ENCODE measurements around the gene BRAF.
"Not testable (repeated sequence)": the region's sequence is repeated elsewhere in the genome, so short reads cannot be mapped to it uniquely, and the experiment has no call there.

Gene BRAF

DNA sequence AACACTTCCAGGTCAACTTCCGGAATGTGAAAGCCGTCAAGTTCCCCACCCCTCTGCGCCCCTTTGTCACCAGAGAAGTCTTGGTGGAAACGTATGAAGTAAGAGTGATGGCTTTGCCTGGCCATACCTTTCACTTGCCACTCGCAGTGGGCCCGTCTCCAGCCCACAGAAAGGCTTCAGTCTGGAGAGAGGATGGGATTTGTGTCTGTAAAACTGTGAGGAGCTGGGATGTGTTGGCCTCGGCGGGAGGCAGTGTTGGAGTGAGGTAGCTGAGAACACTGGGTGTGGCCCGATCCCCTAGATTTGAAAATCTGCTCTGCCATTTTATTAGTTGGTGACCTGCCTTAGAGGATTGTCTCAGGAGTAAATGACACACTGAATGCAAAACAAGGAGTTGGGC lies 245.5 kb downstream of the BRAF start:
- no peak for DNase-seq (ENCODE audit: low read depth)

DNA sequence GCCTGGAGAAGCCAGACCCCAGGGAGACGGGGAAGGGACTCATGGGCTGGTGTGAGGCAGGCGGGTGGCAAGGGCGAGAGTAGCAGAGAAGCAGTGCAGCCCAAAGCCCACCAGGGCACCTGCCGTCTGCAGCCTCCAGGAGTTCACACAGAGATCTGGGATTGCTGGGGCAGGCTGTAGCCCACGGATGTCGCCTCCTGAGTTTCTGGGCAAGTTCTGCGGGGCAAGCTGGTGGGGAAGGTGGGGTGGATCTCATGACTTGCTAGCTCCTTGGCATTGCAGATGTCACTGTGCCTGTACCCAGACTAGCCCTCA lies 246.0 kb downstream of the BRAF start:
- DNase-seq (ENCODE audit: low read depth), result no peak

DNA sequence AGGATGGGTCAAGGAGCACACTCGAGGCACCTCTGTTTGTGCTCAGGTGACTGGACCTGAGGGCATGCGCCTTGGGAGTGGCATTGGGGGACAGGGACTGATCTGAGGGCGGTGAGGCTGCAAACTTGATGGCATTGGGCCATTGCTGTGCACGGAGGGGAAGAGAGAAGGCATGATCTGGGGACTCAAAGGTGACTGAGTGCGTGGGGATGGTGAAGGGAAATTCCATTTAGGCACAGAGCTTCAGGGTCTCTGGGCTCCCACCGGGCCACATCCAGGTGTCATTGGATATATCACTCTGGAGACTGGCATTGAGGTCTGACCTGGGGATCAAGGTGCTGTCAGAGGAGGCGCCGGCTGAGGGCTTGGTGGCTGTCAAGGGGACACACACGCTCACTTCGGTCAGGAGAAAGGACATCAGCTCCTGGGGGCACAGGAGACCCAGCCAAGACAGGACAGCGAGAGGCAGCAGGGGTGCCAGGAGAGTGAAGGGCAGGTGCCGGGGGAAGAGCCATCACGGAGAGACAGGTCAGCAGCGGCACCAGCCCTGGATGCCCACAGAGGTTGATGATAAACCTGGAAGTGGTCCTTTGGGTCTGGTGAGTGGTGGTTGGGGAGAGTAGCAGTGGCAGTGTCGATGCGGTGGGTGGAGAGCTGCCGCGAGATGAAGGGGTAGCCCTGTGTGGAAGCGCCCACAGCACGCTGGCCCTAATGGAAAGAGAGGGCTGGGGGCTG lies 246.5 kb downstream of the BRAF start:
- no peak for DNase-seq (ENCODE audit: low read depth)

DNA sequence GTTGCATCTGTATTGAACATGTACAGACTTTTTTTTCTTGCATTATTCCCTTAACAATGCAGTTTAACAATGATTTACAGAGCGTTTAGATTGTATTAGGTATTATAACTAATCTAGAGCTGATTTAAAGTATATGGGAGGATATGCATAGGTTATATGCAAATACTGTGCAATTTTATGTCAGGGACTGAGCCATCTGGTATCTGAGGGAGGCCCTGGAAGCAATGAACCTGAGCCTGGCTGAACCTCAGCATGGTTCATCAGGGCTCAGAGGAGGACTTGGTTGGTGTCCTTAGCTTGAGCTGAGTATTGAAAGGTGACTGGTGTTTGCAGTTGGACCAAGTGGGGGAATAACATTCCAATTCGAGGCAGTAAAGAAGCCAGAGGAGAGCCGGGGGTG lies 247.2 kb downstream of the BRAF start:
- no peak for DNase-seq (ENCODE audit: low read depth)

DNA sequence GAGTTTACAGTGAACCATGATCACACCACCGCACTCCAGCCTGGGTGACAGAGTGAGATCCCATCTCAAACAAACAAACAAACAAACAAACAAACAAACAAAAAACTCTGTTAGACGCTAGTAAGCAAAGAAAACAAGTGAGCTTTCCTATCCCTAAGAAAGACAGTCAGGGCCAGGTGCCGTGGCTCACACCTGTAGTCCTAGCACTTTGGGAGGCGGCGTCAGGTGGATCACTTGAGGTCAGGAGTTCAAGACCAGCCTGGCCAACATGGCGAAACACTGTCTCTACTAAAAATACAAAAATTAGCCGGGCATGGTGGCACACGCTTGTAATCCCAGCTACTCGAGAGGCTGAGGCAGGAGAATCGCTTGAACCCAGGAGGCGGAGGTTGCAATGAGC lies 247.8 kb downstream of the BRAF start:
- DNase-seq (ENCODE audit: low read depth), result not testable (repeated sequence)

DNA sequence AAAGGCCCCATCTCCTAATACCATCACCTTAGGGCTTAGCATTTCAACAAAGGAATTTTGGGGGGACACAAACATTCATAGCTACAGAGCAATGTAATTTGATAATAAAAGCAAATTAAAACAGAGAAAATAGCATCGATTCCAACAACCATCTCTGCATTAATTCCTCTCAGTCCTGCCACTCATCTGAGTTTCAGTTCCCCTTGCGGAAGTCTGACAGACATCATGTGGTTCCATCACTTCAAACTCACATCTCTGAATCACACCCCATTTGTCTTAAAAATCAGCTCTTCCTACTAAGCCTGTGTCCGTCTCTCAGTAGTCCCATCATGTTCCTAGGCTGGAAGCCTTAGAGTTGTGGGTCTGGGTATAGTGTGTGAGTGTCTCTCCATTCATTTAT lies 248.4 kb downstream of the BRAF start:
- no peak for DNase-seq (ENCODE audit: low read depth)

DNA sequence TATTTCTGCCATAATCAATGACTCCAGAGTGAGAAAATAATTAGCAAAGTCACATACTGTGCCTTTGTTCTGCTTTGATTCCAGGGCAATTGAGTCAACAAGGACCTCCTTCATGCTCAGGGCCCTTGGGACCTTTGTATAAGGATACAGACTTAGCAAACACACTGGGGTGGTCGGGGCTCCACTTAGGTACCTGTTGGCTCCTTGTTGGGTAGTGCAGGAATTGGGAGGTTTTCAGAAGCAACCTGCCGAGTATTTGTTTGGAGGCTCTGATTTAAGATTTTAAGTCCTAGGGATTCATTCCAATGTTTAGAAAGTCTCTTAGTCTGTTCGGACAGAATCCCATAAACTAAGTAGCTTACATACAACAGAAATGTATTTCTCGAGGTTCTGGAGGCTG lies 249.0 kb downstream of the BRAF start:
- DNase-seq (ENCODE audit: low read depth), result no peak

DNA sequence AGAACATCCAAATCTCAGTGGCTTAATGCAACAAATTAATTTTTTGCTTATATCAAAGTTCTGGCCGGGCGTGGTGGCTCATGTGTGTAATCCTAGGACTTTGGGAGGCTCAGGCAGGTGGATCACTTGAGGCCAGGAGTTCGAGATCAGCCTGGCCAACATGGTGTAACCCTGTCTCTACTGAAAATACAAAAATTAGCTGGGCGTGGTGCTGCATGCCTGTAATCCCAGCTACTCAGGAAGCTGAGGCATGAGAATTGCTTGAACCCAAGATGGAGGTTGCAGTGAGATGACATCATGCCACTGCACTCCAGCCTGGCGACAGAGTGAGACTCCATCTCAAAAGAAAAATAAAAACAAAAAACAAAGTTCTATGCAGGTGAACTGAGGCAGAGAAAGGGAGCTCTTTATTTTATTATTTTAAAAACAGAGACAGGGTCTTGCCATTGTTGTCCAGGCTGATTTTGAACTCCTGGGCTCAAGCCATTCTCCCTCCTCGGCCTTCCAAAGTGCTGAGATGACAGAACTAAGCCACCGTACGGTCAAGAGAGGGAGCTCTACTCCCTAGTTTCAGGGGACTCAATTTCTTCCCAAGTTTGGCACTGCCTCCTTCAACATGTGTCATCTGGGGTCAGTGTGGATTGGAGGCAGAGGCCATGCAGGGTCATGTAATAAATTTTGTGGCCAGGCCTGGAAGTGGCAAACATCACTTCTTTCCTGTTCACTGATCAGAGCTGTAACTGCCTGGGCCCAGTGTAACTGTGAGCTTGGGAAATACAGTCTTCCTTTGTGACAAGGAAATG lies 249.6 kb downstream of the BRAF start:
- DNase-seq (ENCODE audit: low read depth), result no peak

DNA sequence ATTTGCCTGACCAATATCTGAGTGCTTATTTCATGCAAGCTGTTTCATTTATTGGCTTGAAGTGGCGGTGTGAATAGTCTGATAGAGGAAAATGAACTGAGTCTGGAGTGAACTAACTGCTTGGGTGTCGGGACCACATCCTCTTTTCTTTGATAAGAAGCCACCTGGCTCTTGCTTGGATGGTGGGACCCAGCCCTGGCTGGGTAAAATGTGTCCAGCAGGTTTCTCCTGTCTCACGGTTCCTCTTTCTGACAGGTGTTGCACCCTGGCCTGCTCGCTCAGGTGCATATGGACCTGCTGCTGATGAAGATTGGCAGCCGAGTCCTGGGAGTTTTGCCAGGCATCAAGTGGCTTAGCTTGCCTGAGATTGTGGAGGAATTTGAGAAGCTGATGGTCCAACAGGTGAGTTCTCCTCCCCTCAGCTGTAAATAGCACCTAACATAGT lies 250.4 kb downstream of the BRAF start:
- no peak for DNase-seq (ENCODE audit: low read depth)

DNA sequence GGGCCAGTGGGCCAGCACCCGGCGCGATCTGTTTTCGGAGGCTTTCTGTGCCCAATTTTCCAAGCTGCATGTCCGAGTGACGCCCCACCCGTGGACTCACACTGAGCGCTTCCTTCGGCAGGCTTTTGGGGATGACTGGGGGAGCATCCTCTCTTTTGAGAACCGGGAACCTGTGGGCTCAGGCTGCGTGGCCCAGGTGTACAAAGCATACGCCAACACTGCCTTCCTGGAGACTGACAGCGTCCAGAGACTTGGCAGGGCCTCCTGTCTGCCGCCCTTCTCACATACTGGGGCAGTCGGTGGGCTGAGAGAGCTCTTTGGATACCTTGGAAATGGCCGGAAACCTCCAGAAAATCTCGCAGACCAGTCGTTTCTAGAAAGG lies 251.0 kb downstream of the BRAF start:
- DNase-seq (ENCODE audit: low read depth), result no peak

DNA sequence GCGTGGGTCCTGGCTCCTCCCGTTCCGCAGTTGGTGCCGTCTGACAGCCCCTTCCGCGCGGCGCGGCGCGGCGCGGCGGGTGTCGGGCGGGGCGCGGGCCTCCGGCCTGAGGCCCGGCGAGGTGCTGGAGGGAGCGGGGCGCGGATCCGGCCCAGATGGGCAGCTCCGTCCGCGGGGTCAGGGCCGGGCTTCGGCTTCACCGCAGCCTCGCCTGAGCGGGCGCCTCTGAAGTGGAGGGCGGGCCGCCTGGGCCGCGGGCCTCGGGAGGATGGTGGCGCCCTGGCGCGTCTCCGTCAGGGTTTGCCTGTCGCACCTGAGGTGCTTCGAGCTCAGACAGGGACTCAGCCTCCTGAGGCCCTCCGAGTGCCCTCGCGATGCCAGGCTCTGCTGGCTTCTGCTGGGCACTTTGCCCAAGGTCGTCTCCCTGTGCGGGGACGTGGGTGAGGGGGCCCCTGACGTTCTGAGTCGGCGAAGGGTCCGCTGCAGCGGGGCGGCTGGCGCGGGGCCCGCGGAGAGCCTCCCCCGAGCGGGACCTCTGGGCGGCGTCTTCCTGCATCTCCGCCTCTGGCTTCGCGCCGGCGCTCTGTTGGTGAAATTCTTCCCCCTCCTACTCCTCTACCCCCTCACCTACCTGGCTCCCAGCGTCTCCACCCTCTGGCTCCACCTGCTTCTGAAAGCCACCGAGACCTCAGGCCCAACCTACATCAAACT lies 251.5 kb downstream of the BRAF start:
- DNase-seq (ENCODE audit: low read depth), result peak; percentile 39

DNA sequence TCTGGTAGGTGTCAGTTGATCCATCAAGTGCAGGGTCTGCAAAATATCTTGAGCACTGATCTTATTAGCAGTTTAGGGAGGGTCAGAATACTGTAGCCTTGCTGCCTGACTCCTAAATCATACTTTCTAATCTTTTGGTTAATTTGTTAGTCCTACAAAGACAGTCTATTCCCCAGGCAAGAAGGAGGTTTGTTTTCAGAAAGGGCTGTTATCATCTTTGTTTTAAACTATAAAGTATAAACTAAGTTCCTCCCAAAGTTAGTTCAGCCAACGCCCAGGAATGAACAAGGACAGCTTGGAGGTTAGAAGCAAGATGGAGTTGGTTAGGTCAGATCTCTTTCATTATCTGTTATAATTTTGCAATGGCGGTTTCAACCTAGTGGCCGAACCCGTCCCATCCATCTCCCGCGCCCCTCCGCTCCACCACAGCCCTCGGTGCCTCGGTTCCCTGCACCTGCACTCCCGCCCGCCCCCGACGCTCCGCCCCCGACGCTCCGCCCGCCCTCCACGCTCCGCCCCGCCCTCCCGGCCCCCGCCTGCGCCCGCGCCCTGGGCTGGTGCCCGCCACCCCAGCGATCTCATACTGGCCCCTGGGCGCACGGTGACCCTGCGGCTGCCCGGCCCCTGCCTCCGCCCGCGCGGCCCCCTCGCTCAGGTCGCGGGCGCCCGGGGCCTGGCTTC lies 252.2 kb downstream of the BRAF start, which contains the start of gene ADCK2:
ADCK2 (plus strand) TSS at position 564 of the 681 bp plus-strand sequence. CDS start 386 bp downstream, outside the sequence.
- peak; percentile 42 for DNase-seq (ENCODE audit: low read depth)

DNA sequence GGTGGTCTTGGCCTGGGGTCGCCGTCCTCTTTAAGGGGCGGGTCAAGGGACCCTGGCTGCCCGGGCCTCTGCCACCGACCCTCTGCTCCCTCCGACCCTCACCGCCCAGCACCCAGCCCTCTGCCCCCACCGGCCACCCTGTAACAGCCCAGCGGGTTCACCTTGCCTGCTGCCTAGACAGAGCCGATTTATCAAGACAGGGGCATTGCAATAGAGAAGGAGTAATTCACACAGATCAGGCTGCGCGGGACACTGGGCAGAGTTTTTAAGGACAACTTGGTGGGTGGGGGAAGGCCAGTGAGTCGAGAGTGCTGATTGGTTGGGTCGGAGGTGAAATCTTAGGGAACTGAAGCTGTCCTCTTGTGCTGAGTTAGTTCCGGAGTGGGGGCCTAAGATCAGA lies 252.8 kb downstream of the BRAF start:
- no peak for DNase-seq (ENCODE audit: low read depth)

DNA sequence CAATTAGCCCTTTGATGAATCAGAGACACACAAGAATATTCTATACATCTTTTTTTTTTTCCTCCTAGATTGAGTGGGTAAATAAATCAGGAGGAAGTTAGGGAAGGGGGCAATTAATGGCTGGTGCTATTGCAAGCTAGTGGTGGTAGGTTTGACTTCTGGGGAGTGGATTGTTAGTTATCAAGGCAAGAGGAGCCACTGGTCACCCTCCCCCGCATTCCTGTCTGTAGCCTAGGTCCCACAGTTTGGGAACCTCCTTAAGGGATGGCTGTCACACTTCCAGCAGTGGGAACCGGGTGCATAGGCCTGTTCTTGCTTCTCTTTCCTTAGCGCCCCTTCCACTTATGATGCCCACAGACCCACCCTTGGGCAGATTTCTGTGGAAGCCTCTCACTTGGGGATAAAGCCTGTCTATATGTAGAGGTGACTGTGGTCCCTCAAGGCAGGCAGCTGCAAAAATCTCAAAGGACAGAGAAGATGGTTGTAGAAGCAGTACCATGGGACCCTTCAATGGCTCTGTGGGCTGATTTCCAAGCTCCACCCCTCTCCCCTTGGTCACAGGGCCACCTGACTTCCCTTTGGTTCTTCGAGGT lies 254.3 kb downstream of the BRAF start:
- no peak for DNase-seq (ENCODE audit: low read depth)

DNA sequence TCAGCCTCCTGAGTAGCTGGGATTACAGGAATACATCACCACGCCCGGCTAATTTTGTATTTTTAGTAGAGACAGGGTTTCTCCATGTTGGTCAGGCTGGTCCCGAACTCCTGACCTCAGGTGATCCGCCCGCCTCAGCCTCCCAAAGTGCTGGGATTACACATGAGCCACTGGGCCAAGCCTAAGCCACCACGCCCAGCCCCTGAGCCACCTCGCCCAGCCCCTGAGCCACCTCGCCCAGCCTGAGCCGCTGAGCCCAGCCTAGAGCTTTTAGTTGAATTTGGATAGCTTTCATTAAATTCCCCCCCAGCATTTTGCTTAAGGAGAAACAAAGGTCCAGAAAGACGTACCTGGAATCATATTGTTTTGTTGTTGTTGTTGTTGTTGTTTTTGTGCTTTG lies 254.9 kb downstream of the BRAF start:
- DNase-seq (ENCODE audit: low read depth), result not testable (repeated sequence)

DNA sequence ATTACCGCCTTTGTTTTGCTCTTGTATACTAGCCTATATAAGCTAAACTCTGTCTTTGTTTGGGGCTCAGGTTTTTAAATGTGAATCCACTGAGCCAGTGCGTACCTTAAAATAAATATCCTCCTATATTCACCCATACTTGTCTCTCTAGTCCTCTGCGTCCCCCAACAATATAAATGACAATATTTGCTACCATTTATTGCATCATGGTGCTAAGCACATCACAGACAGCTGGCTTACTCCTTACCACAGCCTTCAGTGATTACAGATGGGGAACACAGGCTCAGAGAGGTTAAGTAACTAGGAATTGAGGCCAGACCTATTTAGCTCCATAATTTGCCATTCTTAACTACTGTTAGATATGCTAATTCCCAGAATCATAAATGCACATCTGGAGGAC lies 255.4 kb downstream of the BRAF start:
- DNase-seq (ENCODE audit: low read depth), result no peak

Data from activated T-helper 1 cell treated with Interleukin-2 at 50 U/mL for 16 hours (primary cell).